Fibroblast of villous mesenchyme (primary cell): ENCODE results near the gene DEDD2. TPM values are rescaled to one million over a fixed set of nuclear protein-coding genes. Genes with fewer than 3 reads are reported as not detected.

Source experiments
- DNase-seq: peaks from one replicate; pipeline ENCODE4 v3.0.0-alpha.2; 2010; ENCODE audit warnings: low read depth
- H3K4me3 ChIP-seq: 2 replicates; pipeline ENCODE4 v1.5.1; 2011; ENCODE audit warnings: low read depth, mild to moderate bottlenecking, low read length
- total RNA-seq: library from RNA; depleted of rRNA; stranded (reverse); fragments of >200 nt; gene quantifications from 2 replicates; pipeline ENCODE4 v1.2.3, GENCODE V29; 2012
- TF ChIP-seq, protein P1 (sequence below): IDR thresholded peaks from 2 replicates; pipeline ENCODE4 v1.5.1; 2012; ENCODE audit warnings: low read depth, mild to moderate bottlenecking, low read length; ENCODE audit not compliant: insufficient read depth

The DEDD2 gene
- total RNA-seq, 1 donor, result 15.1 TPM

DNA sequence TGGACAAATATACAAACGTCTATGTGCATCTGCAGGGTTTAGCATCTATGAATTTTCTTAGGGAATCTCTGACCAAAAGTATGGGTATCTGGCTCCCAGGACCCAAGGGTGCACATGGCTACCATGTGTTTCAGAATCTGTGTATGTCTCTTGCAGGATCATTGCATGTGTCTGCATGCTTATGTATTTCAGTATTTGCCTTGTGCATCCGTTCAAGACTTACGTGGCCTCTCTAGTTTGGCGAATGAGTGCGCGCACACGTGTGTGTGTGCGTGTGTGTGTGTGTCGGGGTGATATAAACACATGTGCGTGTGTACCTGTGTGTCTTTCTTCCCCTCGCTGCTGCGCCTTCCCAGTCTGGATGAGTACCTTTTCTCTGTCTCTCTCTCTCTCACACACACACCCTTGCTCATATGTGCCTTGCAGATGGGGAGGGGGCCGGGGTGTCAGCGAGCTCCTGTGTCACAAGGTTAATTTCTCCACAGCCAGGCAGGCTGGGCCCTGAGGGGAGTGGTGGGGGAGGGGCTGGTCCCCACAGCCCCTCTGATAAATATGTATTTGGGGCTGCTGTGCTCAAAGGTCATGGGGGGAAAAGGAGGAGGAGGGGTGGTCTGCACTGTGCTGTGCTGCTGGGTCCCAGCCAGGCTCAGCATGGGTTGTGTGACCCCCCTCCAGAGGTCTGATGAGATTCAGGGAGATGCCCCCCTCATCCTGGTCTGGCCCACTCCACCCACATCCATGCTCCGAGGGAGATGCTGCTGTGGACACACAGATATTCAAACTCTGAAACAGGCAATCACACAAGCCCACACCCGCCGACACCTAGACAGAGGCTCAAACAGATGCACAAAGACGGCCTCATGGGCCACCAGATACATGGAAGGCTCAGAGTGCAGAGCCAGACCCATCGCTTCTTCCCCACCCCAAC lies 47.7 kb downstream of the DEDD2 start:
- DNase-seq, result no peak
- no peak overlapping the region for H3K4me3 ChIP-seq
- TF ChIP-seq, protein P1, sequence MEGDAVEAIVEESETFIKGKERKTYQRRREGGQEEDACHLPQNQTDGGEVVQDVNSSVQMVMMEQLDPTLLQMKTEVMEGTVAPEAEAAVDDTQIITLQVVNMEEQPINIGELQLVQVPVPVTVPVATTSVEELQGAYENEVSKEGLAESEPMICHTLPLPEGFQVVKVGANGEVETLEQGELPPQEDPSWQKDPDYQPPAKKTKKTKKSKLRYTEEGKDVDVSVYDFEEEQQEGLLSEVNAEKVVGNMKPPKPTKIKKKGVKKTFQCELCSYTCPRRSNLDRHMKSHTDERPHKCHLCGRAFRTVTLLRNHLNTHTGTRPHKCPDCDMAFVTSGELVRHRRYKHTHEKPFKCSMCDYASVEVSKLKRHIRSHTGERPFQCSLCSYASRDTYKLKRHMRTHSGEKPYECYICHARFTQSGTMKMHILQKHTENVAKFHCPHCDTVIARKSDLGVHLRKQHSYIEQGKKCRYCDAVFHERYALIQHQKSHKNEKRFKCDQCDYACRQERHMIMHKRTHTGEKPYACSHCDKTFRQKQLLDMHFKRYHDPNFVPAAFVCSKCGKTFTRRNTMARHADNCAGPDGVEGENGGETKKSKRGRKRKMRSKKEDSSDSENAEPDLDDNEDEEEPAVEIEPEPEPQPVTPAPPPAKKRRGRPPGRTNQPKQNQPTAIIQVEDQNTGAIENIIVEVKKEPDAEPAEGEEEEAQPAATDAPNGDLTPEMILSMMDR, result no peak

DNA sequence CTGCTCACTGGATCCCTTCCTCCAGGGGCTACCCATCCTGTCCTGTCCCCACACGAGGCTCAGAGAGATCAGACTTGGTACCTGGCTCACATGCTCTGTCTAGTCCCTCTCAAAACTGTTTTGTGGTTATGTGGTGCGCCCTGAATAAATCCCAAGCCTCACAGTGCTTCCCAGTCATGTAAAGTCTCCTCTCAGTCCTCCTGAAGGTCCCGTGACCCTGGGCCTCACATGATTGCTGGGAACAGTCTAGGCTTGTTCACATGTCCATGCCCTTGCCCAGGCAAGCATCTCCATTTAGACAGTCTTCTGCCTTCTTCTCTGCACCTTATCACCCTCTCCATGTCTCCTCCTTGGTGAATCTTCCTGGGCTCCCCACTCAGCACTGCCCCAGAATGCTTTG lies 49.3 kb downstream of the DEDD2 start:
- TF ChIP-seq, protein P1, result no peak
- DNase-seq, result no peak
- no peak overlapping the region for H3K4me3 ChIP-seq

DNA sequence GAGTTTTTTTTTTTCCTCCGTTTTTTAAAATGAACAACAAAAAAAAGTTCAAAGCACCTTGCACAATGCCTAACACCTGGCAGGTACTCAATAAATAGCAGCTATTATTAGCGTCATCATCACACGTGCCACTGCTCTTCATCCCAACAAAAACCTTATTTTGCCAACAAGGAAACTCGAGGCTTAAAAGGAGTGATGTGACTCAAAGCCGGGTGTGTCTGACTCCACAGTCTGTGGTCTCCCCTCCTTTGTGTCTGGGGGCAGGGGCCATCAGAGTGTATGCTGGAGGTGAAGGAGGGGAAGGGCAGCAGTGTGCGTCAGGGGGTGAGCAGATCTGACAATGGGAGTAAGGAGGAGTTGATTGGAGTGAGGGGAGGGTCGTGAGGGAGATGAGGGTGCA lies 51.2 kb downstream of the DEDD2 start:
- no peak overlapping the region for H3K4me3 ChIP-seq
- TF ChIP-seq, protein P1, result no peak
- DNase-seq, result no peak

DNA sequence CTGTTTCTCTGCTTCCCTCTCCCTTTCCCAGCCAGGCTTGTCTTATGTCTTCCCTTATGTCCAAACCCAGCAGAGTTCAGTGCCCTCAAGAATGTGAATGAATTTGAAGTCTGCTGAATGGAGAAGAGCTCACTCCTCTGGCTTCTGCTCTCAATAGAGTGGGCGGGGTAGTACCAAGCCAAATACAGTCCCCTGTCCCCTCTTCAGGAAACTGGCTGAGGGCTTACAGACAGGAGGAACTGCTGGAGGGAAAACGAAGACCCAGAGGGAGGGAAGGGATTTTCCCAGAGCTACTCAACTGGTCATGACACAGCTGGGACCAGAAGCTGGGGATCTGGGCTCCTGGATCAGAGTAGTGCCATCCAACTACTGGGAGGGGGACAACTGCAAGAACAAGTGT lies 52.3 kb downstream of the DEDD2 start:
- no peak overlapping the region for H3K4me3 ChIP-seq
- no peak for DNase-seq
- TF ChIP-seq, protein P1, result no peak

DNA sequence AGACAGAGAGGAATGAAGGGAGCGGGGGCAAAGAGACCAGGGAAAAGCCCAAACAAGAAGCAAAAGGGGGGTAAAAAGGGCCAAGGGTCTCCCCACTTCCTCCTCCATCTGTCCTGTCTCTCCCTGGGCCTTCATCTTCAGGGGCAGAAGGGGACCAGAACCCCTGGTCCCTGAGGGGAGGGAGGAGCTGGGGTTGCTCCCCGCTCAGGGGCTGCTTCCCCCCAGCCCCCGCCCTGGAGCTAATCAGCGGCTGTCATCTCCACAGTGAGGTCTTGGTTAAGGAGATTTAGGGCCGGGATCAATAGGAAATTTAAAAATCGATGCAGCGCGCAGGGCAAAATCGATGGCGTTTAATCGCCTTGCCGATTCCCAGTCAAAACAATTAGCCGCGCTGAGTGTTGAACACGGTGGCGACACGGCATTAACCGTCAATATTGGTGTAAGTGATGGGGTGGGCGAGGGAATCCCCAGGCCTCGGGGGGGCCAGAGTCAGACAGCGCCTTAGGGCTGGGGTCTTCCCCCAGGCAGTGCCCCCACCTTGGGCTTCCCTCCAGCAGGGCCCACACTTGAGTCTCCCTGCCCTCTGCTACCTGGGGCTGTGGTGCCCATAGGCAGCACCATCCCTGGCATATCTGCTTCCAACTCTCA lies 55.7 kb downstream of the DEDD2 start:
- no peak overlapping the region for H3K4me3 ChIP-seq
- no peak for DNase-seq
- TF ChIP-seq, protein P1, result no peak

DNA sequence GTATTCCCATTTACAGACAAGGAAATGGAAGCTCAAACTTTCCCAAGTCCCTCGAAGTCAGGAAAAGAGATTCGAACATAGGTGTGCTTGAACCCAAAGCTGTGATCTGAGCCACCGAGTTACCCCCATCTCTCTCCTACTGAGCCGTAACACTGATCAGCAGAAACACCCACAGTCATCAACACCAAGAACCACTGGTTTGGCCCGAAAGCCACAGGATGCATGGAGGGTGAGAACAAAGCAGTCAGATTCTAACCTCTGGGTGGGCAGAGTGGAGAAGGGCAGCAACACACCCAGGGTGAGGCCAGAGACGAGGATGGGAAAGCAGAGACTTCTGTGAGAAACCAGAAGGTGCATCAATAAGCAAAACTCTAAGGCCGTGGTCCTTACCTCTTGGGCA lies 57.5 kb downstream of the DEDD2 start:
- no peak overlapping the region for H3K4me3 ChIP-seq
- DNase-seq, result no peak
- TF ChIP-seq, protein P1, result no peak
